GM13976 (cell line): ENCODE results near the gene GARNL3.

Experiments used
- DNase-seq: peaks from one replicate; pipeline ENCODE4 v3.0.0; 2012; ENCODE audit warnings: low spot score
- CTCF ChIP-seq: IDR thresholded peaks from 2 replicates; pipeline ENCODE4 v1.5.1; 2012; ENCODE audit warnings: borderline replicate concordance, mild to moderate bottlenecking; ENCODE audit not compliant: insufficient read depth; ENCODE audit errors: extremely low read depth, missing control alignments, control extremely low read depth
- in situ Hi-C: fragments of 300-500 bp; cut with MboI; formaldehyde crosslinking; loops from one replicate; pipeline ENCODE4 v1.12.0; 2022; ENCODE audit warnings: low sequenced_read_pairs, mixed read lengths, inconsistent platforms; ENCODE audit not compliant: unreplicated experiment

Gene GARNL3

GRCh38 chr9:127423934-127424675 lies 159.5 kb downstream of the GARNL3 start, which contains the start of gene ZNF79:
Gene ZNF79, plus strand, starts transcription at chr9:127424382. Its CDS starts 406 bp downstream, at chr9:127424788.
- DNase-seq, result peak; percentile 97
- in situ Hi-C loops, result loop anchor here (25.0 kb wide), 1 partner anchor 487 kb away; no protein-coding TSS in a partner anchor
- no peak for TF ChIP-seq CTCF

DNA sequence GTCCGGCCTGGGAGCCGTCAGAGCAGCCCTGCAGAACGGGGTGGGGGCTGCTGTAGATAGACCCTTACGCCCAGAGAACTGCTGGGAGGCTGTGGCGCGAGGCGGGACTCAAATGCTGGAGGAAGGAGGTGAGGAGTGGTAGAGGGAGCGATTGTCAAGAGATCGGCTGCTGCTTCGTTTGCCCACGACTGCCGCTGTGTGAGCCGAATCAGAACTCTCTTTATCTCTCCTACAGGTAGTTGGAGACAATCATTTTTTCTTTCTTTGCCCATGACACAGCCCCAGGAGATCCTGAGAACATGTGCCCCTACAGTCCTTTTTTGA lies 160.1 kb downstream of the GARNL3 start:
- in situ Hi-C loops, result loop anchor here (25.0 kb wide), 1 partner anchor 487 kb away; no protein-coding TSS in a partner anchor
- DNase-seq, result no peak
- no peak for TF ChIP-seq CTCF

DNA sequence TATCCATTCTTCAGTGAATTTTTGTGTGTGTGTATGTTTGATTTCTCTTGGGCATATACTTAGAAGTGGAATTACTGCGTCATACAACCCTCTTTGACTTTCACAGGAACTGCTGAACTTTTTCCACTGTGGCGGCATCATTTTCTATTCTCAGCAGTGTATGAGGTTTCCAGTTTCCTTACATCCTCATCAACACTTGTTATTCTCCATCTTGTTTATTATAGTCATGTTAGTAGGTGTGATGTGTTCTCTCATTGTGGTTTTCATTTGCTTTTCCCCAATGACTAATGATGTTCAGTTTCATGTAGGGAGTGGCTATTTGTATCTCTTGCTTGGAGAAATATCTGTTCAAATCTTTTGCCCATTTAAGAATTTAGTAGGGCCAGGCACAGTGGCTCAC lies 162.2 kb downstream of the GARNL3 start:
- no peak for TF ChIP-seq CTCF
- peak; percentile 49 for DNase-seq
- in situ Hi-C loops, result no loop called here

- TF ChIP-seq CTCF, result no peak
- DNase-seq, result no peak
- in situ Hi-C loops, result no loop called here
These were observed 163.8 kb downstream of the GARNL3 start for GRCh38 chr9:127428348-127428747.

DNA sequence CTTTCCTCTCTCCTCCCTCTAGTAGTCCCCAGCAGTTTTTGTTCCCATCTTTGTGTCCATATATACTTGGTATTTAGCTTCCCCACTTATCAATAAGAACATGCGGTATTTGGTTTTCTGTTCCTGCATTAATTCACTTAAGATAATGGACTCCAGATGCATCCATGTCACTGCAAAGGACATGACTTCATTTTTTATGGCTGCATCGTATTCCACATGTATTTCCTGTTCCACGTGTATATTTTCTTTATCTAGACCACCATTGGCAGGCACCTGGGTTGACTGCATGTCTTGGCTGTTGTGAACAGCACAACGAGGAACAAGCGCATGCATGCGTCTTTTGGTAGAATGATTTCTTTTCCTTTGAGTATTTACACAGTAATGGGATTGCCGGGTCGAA lies 165.8 kb downstream of the GARNL3 start:
- no peak for DNase-seq
- TF ChIP-seq CTCF, result no peak
- in situ Hi-C loops, result no loop called here

GRCh38 chr9:127437497-127438264 lies 173.1 kb downstream of the GARNL3 start:
- no peak for DNase-seq
- in situ Hi-C loops, result no loop called here
- no peak for TF ChIP-seq CTCF

GRCh38 chr9:127438394-127438793 lies 173.8 kb downstream of the GARNL3 start:
- in situ Hi-C loops, result no loop called here
- no peak for TF ChIP-seq CTCF
- DNase-seq, result no peak
